ENCODE measurements around the gene WDR90.

The WDR90 gene

DNA sequence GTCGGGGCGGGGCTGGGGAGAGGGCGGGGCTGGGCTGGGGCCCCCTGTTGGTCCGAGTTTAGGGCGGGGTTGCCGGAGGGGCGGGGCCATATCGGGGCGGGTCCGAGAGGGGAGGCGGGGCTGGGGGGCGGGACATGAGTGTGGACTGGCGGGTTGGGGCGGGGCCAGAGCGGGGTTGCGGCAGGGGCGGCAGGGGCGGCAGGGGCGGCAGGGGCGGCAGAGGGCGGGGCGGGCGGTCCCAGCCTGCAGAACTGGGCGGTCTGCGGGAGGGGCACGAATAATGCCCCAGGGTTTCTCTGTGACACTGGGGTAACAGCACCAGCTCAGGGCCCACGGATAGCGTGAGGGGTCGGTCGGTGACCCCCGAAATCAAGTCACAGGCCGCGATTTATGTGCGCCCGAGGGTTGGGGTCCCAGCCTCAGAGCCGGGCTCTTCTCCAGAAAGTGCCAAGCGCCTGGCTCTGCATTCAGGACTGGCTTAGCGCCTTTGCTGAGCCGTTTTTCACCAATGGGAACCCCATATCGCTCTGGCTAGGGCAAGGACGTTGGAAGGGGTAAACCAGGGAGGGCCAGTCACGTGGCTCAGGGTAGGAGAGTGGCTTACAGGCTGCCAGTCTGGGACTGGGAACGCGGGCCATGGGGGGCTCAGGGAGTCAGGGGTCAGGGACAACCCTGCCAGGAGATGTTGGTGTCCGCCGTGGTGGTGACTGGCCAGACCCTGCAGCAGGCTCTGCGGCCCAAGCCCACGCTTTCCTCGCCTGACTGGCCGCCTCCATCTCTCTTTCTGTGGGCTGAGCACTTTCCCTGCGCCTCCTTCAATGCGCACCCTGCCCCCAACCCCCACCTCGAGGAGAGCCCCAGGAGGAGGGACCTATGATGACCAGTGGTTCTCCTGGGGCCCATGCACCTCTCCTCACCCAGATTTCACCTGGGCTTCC, 11.8 kb upstream of the WDR90 start (continued):
- TF ChIP-seq GLIS1 (tag by site-specific recombination; IDR thresholded peaks at IDR 0.05) (0 out of 2 replicates have a peak, but pooled peaks have one; percentile 10), ZNF670 (tag by site-specific recombination; IDR thresholded peaks at IDR 0.05; ENCODE audit: low read depth) (no peak), ZNF239 (tag by site-specific recombination; IDR thresholded peaks at IDR 0.05) (no peak), ZNF366 (tag by site-specific recombination; conservative IDR thresholded peaks at IDR 0.05) (no peak), ZXDB (tag by site-specific recombination; IDR thresholded peaks at IDR 0.05) (peak; percentile 95), KLF10 (tag by site-specific recombination; IDR thresholded peaks at IDR 0.05) (no peak), ZSCAN30 (tag by site-specific recombination; IDR thresholded peaks at IDR 0.05) (no peak), ZNF335 (tag by site-specific recombination; conservative IDR thresholded peaks at IDR 0.05) (peak; percentile 18; the same call in 1 of the 2 replicates), SP7 (tag by site-specific recombination; IDR thresholded peaks at IDR 0.05) (0 out of 2 replicates have a peak, but pooled peaks have one; percentile 4), ZBTB1 (tag by site-specific recombination; IDR thresholded peaks at IDR 0.05) (no peak), ZNF623 (tag by site-specific recombination; IDR thresholded peaks at IDR 0.05) (no peak), ZFP3 (tag by site-specific recombination; IDR thresholded peaks at IDR 0.05; ENCODE audit: low read depth) (no peak)
- TF ChIP-seq, protein P1, sequence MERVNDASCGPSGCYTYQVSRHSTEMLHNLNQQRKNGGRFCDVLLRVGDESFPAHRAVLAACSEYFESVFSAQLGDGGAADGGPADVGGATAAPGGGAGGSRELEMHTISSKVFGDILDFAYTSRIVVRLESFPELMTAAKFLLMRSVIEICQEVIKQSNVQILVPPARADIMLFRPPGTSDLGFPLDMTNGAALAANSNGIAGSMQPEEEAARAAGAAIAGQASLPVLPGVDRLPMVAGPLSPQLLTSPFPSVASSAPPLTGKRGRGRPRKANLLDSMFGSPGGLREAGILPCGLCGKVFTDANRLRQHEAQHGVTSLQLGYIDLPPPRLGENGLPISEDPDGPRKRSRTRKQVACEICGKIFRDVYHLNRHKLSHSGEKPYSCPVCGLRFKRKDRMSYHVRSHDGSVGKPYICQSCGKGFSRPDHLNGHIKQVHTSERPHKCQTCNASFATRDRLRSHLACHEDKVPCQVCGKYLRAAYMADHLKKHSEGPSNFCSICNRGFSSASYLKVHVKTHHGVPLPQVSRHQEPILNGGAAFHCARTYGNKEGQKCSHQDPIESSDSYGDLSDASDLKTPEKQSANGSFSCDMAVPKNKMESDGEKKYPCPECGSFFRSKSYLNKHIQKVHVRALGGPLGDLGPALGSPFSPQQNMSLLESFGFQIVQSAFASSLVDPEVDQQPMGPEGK (tag by site-specific recombination; IDR thresholded peaks at IDR 0.05) = peak; percentile 23; the same call in 1 of the 2 replicates

DNA sequence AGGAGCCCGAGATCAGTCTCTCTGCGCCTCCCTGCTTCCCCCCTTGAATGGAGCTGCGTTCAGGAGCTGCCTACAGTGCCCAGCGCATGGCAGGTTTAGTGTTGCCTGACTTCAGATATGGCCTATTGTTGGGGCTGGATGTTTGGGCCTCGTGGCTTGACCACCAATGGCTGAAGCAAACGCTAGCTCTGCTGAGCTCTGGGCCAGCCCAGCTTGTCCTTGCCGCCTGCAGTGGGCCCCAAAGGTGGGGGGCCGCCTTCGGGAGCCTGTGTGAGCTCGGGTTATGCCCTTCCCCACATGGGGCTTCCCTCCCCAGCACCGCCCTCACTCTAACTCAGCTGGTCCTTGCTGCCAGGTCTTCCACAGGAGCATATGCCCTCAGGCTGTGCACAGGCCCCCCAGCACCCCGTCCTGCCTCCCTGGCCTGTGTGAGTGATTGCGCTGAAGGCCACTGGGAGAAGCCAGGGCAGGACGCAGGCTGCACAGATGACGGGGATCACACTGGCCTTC, 11.1 kb upstream of the WDR90 start:
- H3K4me1 ChIP-seq (ENCODE audit: control insufficient read depth, insufficient read depth, low read length) = peaks cover 6% of the 10 kb centered on the region; the same call in 1 of the 2 replicates
- POLR2A ChIA-PET = no interaction called here
- no peak overlapping the region for H3K4me3 ChIP-seq (ENCODE audit: low read depth, low read length)
- H3K27ac ChIP-seq (ENCODE audit: extremely low read depth, low read depth, low read length) = no peak overlapping the region
- CTCF ChIA-PET = interaction anchor here (0.7 kb wide), 1 partner anchor 10 kb away, joined by 5 read pairs; no protein-coding TSS in a partner anchor
- H3K36me3 ChIP-seq (ENCODE audit: control insufficient read depth in 2 of 2, insufficient read depth in 1 of 2, low read length in 2 of 2) = peaks cover 0 to 18% of the 10 kb centered on the region in 2 experiments; a peak in 1 of 3 replicates
- H3K9me3 ChIP-seq (ENCODE audit: control insufficient read depth, insufficient read depth, low read depth, low read length) = no peaks in the 10 kb centered on the region
- TF ChIP-seq GLIS1 (tag by site-specific recombination; IDR thresholded peaks at IDR 0.05) = peak; percentile 34; the same call in 1 of the 2 replicates
- no peak for TF ChIP-seq ZNF10 (tag by site-specific recombination; IDR thresholded peaks at IDR 0.05)
- TF ChIP-seq GLIS2 (tag by site-specific recombination; IDR thresholded peaks at IDR 0.05) = no peak
- TF ChIP-seq, protein P2, sequence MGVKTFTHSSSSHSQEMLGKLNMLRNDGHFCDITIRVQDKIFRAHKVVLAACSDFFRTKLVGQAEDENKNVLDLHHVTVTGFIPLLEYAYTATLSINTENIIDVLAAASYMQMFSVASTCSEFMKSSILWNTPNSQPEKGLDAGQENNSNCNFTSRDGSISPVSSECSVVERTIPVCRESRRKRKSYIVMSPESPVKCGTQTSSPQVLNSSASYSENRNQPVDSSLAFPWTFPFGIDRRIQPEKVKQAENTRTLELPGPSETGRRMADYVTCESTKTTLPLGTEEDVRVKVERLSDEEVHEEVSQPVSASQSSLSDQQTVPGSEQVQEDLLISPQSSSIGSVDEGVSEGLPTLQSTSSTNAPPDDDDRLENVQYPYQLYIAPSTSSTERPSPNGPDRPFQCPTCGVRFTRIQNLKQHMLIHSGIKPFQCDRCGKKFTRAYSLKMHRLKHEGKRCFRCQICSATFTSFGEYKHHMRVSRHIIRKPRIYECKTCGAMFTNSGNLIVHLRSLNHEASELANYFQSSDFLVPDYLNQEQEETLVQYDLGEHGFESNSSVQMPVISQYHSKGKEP (tag by site-specific recombination; IDR thresholded peaks at IDR 0.05) = no peak
- no peak for TF ChIP-seq ZNF433 (tag by site-specific recombination; IDR thresholded peaks at IDR 0.05; ENCODE audit: low read depth)
- TF ChIP-seq ZNF214 (tag by site-specific recombination; IDR thresholded peaks at IDR 0.05; ENCODE audit: borderline replicate concordance) = no peak
- TF ChIP-seq ZNF423 (tag by site-specific recombination; IDR thresholded peaks at IDR 0.05) = no peak
- TF ChIP-seq, protein P3, sequence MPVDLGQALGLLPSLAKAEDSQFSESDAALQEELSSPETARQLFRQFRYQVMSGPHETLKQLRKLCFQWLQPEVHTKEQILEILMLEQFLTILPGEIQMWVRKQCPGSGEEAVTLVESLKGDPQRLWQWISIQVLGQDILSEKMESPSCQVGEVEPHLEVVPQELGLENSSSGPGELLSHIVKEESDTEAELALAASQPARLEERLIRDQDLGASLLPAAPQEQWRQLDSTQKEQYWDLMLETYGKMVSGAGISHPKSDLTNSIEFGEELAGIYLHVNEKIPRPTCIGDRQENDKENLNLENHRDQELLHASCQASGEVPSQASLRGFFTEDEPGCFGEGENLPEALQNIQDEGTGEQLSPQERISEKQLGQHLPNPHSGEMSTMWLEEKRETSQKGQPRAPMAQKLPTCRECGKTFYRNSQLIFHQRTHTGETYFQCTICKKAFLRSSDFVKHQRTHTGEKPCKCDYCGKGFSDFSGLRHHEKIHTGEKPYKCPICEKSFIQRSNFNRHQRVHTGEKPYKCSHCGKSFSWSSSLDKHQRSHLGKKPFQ (tag by site-specific recombination; IDR thresholded peaks at IDR 0.05) = no peak
- TF ChIP-seq ZNF610 (tag by site-specific recombination; IDR thresholded peaks at IDR 0.05; ENCODE audit: borderline replicate concordance) = no peak
- no peak for TF ChIP-seq ZNF426 (tag by site-specific recombination; IDR thresholded peaks at IDR 0.05)
- TF ChIP-seq ZNF311 (tag by site-specific recombination; IDR thresholded peaks at IDR 0.05; ENCODE audit: borderline replicate concordance) = no peak
- 0 out of 2 replicates have a peak, but pooled peaks have one; percentile 18 for TF ChIP-seq EGR2 (tag by site-specific recombination; IDR thresholded peaks at IDR 0.05; ENCODE audit: low read depth)
- no peak for TF ChIP-seq SCRT1 (tag by site-specific recombination; IDR thresholded peaks at IDR 0.05; ENCODE audit: borderline replicate concordance)
- no peak for TF ChIP-seq SP3 (tag by site-specific recombination; IDR thresholded peaks at IDR 0.05)
- TF ChIP-seq IKZF3 (tag by site-specific recombination; IDR thresholded peaks at IDR 0.05) = no peak
- no peak for TF ChIP-seq ZNF394 (tag by site-specific recombination; IDR thresholded peaks at IDR 0.05; ENCODE audit: borderline replicate concordance)
- TF ChIP-seq HOXA7 (CRISPR knock-in tag; IDR thresholded peaks at IDR 0.05; ENCODE audit: borderline replicate concordance) = no peak
- no peak for TF ChIP-seq ZNF350 (tag by site-specific recombination; IDR thresholded peaks at IDR 0.05)
- peak; percentile 31; the same call in 1 of the 2 replicates for TF ChIP-seq ZIC2 (tag by site-specific recombination; IDR thresholded peaks at IDR 0.05)
- no peak for TF ChIP-seq HOXC10 (CRISPR knock-in tag; IDR thresholded peaks at IDR 0.05)

Measured in HEK293 (cell line).